Lower lobe of right lung (tissue), 2 donors: ENCODE results near the gene KIAA1549. TPM values are rescaled to one million over a fixed set of nuclear protein-coding genes. Genes with fewer than 3 reads are reported as not detected.

Experiments used
- ATAC-seq, 2 donors: fragments of 200-7000 bp; cut with Tn5 transposase; one replicate each; pipeline ENCODE4 v1.9.1; 2020 to 2022; ENCODE audit warnings: mild to moderate bottlenecking in 2 of 2, moderate library complexity in 2 of 2
- DNase-seq: peaks from one replicate; pipeline ENCODE4 v3.0.0-alpha.2; 2020
- H3K27ac ChIP-seq: fragments of 200-600 bp; one replicate; pipeline ENCODE4 v1.8.0; 2022
- H3K27me3 ChIP-seq: fragments of 200-600 bp; one replicate; pipeline ENCODE4 v1.8.0; 2022; ENCODE audit warnings: low read depth
- H3K36me3 ChIP-seq: fragments of 200-600 bp; one replicate; pipeline ENCODE4 v1.8.0; 2022; ENCODE audit warnings: mild to moderate bottlenecking
- H3K4me1 ChIP-seq: fragments of 200-600 bp; one replicate; pipeline ENCODE4 v1.8.0; 2022
- H3K4me3 ChIP-seq: fragments of 200-600 bp; one replicate; pipeline ENCODE4 v1.8.0; 2022; ENCODE audit warnings: mild to moderate bottlenecking
- H3K9me3 ChIP-seq: fragments of 200-600 bp; one replicate; pipeline ENCODE4 v1.8.0; 2022
- intact Hi-C: fragments of 100-400 bp; cut with DNase I; formaldehyde crosslinking; loops from one replicate; pipeline ENCODE4 v1.11.0; 2022
- total RNA-seq: library from RNA; stranded (reverse); fragmentation: NEBNext Ultra II Directional; extraction: Animal tissue kit (Norgen Biotek cat#: 25700); gene quantifications from one replicate; pipeline ENCODE4 v1.2.1, GENCODE V29; 2021
- TF ChIP-seq, protein P1 (sequence below): fragments of 200-600 bp; IDR thresholded peaks from one replicate; pipeline ENCODE4 v1.8.0; 2022; ENCODE audit warnings: antibody characterized with exemption, mild to moderate bottlenecking
- donor health status: DM: no; HTN: yes; CAD: no; lungs with severe emphysema.

Gene KIAA1549
- total RNA-seq, 1 donor from 2014 or later = 5.3 TPM

DNA sequence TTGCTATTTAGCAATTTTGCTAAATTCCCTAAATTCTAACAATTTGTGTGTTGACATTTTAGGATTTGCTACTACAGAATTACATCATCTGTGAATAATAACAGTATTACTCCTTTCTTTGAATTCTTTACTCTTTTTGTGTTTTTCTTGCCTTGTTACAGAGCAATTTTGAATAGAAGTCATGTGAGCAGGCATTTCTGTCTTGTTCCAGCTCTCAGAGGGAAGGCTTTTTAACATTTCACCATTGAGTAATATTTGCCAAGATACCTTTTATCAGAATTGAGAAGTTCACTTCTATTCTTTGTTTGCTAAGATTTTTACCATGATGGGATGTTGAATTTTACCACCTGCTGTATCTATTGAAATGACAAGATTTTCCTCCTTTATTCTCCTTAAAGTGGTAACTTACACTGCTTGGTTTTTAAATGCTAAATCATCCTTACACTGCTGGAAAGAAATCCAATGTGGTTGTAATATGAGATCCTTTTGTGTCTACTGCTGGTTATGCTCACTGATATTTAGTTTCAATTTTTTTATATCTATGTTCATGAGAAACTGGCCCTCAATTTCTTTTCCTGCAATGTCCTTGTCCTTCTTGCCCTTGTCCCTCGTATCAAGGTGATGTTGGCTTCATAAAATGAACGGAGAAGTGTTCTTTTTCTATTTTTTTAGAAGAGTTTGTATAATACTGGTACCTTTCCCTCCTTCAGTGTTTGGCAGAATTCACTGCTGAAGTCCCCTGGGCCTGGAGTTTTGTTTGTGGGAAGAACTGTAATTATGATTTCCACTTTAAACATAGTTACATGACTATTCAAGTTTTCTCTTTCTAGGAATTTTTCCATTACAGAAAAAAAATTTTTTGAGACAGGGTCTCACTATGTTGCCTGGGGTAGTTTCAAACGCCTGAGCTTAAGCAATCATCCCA lies 132.9 kb downstream of the KIAA1549 start:
- DNase-seq (no peak), ATAC-seq (no peak)
- Histone ChIP-seq H3K27me3 (no peaks in the 10 kb centered on the region), H3K4me1 (no peaks in the 10 kb centered on the region), H3K4me3 (no peak overlapping the region), H3K36me3 (no peaks in the 10 kb centered on the region), H3K9me3 (no peaks in the 10 kb centered on the region), H3K27ac (no peak overlapping the region)
- TF ChIP-seq, protein P1, sequence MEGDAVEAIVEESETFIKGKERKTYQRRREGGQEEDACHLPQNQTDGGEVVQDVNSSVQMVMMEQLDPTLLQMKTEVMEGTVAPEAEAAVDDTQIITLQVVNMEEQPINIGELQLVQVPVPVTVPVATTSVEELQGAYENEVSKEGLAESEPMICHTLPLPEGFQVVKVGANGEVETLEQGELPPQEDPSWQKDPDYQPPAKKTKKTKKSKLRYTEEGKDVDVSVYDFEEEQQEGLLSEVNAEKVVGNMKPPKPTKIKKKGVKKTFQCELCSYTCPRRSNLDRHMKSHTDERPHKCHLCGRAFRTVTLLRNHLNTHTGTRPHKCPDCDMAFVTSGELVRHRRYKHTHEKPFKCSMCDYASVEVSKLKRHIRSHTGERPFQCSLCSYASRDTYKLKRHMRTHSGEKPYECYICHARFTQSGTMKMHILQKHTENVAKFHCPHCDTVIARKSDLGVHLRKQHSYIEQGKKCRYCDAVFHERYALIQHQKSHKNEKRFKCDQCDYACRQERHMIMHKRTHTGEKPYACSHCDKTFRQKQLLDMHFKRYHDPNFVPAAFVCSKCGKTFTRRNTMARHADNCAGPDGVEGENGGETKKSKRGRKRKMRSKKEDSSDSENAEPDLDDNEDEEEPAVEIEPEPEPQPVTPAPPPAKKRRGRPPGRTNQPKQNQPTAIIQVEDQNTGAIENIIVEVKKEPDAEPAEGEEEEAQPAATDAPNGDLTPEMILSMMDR = no peak
- intact Hi-C loops = no loop called here

DNA sequence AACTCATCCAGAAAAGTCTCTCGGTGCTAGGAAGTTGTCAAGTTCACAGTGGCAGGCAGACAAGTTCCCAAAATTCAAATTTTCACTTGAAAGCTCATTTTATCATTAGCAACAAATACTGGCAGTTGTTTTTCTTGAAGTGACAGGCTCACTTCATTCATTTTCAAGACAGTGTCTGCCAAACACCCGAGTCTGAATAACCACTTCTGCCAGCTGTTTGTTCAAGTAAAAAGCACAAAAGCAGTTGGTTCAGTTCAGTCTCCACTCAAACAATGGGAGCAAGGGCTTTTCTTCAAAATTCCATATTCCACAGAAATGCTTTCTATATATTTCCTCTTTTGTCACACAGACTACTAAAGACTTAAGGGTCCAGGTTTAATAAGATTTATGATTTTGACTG lies 135.5 kb downstream of the KIAA1549 start:
- TF ChIP-seq, protein P1 = no peak
- ATAC-seq (no peak), DNase-seq (no peak)
- H3K36me3 ChIP-seq = no peaks in the 10 kb centered on the region
- no peak overlapping the region for H3K27ac ChIP-seq
- no peaks in the 10 kb centered on the region for H3K9me3 ChIP-seq
- no peak overlapping the region for H3K4me3 ChIP-seq
- intact Hi-C loops = no loop called here
- no peaks in the 10 kb centered on the region for H3K27me3 ChIP-seq
- no peaks in the 10 kb centered on the region for H3K4me1 ChIP-seq

DNA sequence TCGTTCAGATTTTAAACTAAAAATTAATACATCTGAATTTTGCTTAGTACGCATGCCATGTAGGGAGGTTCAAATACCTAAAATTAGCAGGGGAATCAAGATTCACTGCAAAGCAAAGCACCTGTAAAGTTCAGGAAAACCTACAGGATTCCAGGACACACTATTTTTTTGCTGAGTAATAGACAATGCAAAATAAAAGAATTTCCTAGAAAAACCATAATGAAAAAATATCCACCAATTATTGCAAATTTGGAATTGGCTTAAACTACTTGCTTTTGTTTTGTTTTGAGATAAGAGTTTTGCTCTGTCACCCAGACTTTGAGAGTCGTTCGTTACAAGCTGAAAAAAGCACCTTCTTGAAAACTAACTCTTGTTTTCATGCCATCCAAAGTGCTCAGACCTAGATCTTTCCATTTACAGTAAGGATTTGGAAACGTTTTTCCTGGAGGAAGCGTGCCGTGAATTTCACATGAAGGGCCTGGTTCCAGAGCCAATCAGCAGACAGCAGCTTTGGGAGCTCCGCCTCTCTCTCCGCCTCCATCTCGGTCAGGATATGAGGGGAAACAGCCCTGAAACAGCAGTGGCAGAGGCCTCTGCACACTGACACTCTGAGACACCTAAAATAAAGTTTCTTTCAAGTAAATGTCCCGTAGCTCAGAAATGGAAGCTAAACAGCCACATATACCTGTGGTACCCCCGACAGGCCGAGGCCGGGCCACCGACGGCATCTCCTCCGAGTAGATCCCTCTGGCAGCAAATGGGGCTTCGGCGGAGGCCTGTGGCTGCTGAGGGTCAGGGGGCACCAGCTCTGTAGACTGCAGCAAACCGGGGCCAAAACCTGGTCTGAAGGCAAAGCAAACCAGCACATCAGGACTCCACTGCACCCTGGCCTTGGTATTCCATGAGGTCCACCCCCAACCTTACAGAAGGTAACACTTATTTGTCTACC lies 137.3 kb downstream of the KIAA1549 start:
- ATAC-seq (no peak), DNase-seq (no peak)
- Histone ChIP-seq H3K36me3 (no peaks in the 10 kb centered on the region), H3K27ac (no peak overlapping the region), H3K27me3 (no peaks in the 10 kb centered on the region), H3K4me1 (no peaks in the 10 kb centered on the region), H3K9me3 (no peaks in the 10 kb centered on the region), H3K4me3 (no peak overlapping the region)
- TF ChIP-seq, protein P1 = no peak
- intact Hi-C loops = no loop called here

DNA sequence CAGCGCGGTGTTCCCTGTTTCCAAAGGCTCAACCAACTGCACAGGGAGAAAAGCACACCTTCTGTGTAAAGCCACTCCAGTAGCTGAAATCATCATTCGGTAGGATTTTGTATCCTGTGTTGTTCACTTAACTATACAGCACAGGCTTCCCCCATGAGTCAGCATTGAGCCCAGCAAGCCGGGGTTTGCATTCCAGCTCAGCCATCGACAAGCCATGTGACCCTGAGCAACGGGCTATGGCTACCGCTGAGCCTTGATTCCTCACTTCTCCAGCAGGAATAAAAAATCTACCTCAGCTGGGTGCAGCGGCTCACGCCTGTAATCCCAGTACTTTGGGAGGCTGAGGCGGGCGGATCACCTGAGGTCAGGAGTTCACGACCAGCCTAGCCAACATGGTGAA lies 139.1 kb downstream of the KIAA1549 start:
- intact Hi-C loops = no loop called here
- Histone ChIP-seq H3K27me3 (no peaks in the 10 kb centered on the region), H3K9me3 (no peaks in the 10 kb centered on the region), H3K27ac (no peak overlapping the region), H3K4me3 (no peak overlapping the region), H3K36me3 (no peaks in the 10 kb centered on the region), H3K4me1 (peaks cover 9% of the 10 kb centered on the region)
- no peak for DNase-seq
- TF ChIP-seq, protein P1 = no peak
- ATAC-seq = no peak

DNA sequence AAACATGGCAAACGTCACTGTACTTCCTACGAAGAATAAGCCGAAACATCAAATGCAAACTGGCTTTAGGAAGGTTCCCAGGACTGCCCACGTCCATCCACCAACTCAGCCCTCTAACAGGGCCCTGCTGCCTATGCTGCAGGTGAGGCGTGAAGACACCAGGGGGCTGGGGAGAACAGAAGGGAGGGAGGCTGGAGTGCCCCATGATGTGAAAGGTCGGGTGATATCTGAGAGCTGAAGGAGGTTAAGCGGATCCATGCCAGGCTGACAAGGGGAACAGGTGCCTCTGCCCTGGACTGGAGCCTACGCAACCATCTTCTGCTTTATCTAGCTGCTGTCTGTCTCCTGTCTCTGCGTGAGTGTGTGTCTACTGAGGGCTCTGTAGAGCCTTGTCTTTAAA lies 143.0 kb downstream of the KIAA1549 start:
- intact Hi-C loops = no loop called here
- no peak overlapping the region for H3K27ac ChIP-seq

More for the DNA sequence above, 143.0 kb downstream of the KIAA1549 start:
- DNase-seq (no peak), ATAC-seq (peak; percentile 26 to 41)
- no peaks in the 10 kb centered on the region for H3K9me3 ChIP-seq
- no peaks in the 10 kb centered on the region for H3K27me3 ChIP-seq
- peak overlapping the region; percentile 30 for H3K4me3 ChIP-seq
- no peaks in the 10 kb centered on the region for H3K36me3 ChIP-seq
- H3K4me1 ChIP-seq = peaks cover 9% of the 10 kb centered on the region
- TF ChIP-seq, protein P1 = no peak
